Left ventricle myocardium inferior (tissue), 1 donor: ENCODE results near the gene HERPUD1. TPM values are rescaled to one million over a fixed set of nuclear protein-coding genes. Genes with fewer than 3 reads are reported as not detected.

Experiments used
- DNase-seq: peaks from one replicate; pipeline ENCODE4 v3.0.0-alpha.2; 2020
- H3K27ac ChIP-seq: fragments of 200-600 bp; replicated peaks from 2 replicates; pipeline ENCODE4 v1.8.0; 2021
- H3K27me3 ChIP-seq: fragments of 200-600 bp; 2 replicates; pipeline ENCODE4 v1.8.0; 2021; ENCODE audit warnings: low read depth
- H3K36me3 ChIP-seq: fragments of 200-600 bp; 2 replicates; pipeline ENCODE4 v1.8.0; 2021
- H3K4me1 ChIP-seq: fragments of 200-600 bp; 2 replicates; pipeline ENCODE4 v1.8.0; 2021
- H3K4me3 ChIP-seq: fragments of 200-600 bp; 2 replicates; pipeline ENCODE4 v1.8.0; 2021; ENCODE audit warnings: mild to moderate bottlenecking, moderate library complexity
- H3K9me3 ChIP-seq: fragments of 200-600 bp; replicated peaks from 2 replicates; pipeline ENCODE4 v1.8.0; 2021
- CTCF ChIP-seq: fragments of 200-600 bp; IDR thresholded peaks from 2 replicates; pipeline ENCODE4 v1.8.0; 2021; ENCODE audit warnings: antibody characterized with exemption, mild to moderate bottlenecking, borderline replicate concordance
- intact Hi-C: fragments of 100-400 bp; cut with micrococcal nuclease; formaldehyde crosslinking; loops from one replicate; pipeline ENCODE4 v1.11.0; 2022
- total RNA-seq: library from RNA; stranded (reverse); fragmentation: NEBNext Ultra II Directional; extraction: Animal tissue kit (Norgen Biotek cat#: 25700); gene quantifications from one replicate; pipeline ENCODE4 v1.2.1, GENCODE V29; 2021
- donor health status: DM: no; HTN: yes; CAD: no; lungs with severe emphysema.

Gene HERPUD1
- total RNA-seq, 1 donor from 2014 or later: 119 TPM

GRCh38 chr16:56950051-56950450, 18.1 kb downstream of the HERPUD1 start:
- no peaks in the 10 kb centered on the region for H3K9me3 ChIP-seq
- peaks cover 9% of the 10 kb centered on the region for H3K4me1 ChIP-seq
- H3K27ac ChIP-seq: no peak overlapping the region
- peaks cover 13% of the 10 kb centered on the region for H3K36me3 ChIP-seq
- no peak for TF ChIP-seq CTCF
- no peak for DNase-seq
- H3K27me3 ChIP-seq: no peaks in the 10 kb centered on the region
- no peak overlapping the region for H3K4me3 ChIP-seq
- intact Hi-C loops: no loop called here

GRCh38 chr16:56950455-56950854, 18.5 kb downstream of the HERPUD1 start:
- Histone ChIP-seq H3K9me3 (no peaks in the 10 kb centered on the region), H3K4me3 (no peak overlapping the region), H3K36me3 (peaks cover 9% of the 10 kb centered on the region), H3K27me3 (no peaks in the 10 kb centered on the region), H3K27ac (no peak overlapping the region), H3K4me1 (peaks cover 5% of the 10 kb centered on the region)
- intact Hi-C loops: no loop called here
- DNase-seq: no peak
- TF ChIP-seq CTCF: no peak

- H3K27ac ChIP-seq: no peak overlapping the region
- peak; percentile 68 for TF ChIP-seq CTCF
These were observed 19.2 kb downstream of the HERPUD1 start for GRCh38 chr16:56950881-56951771.

GRCh38 chr16:56953006-56953405, 21.1 kb downstream of the HERPUD1 start:
- H3K4me3 ChIP-seq: no peak overlapping the region
- H3K27me3 ChIP-seq: no peaks in the 10 kb centered on the region
- TF ChIP-seq CTCF: no peak
- no peaks in the 10 kb centered on the region for H3K4me1 ChIP-seq
- no peaks in the 10 kb centered on the region for H3K9me3 ChIP-seq
- no peaks in the 10 kb centered on the region for H3K36me3 ChIP-seq
- no peak for DNase-seq
- intact Hi-C loops: no loop called here
- H3K27ac ChIP-seq: no peak overlapping the region

More at GRCh38 chr16:56950881-56951771, 19.2 kb downstream of the HERPUD1 start:
- no peak overlapping the region for H3K4me3 ChIP-seq
- no peaks in the 10 kb centered on the region for H3K27me3 ChIP-seq
- peak; percentile 23 for DNase-seq
- H3K9me3 ChIP-seq: no peaks in the 10 kb centered on the region
- H3K36me3 ChIP-seq: peaks cover 5% of the 10 kb centered on the region
- intact Hi-C loops: no loop called here
- peaks cover 1% of the 10 kb centered on the region for H3K4me1 ChIP-seq

- DNase-seq: no peak
- Histone ChIP-seq H3K4me1 (peaks cover 17% of the 10 kb centered on the region), H3K36me3 (no peaks in the 10 kb centered on the region), H3K9me3 (no peaks in the 10 kb centered on the region), H3K27ac (no peak overlapping the region), H3K27me3 (no peaks in the 10 kb centered on the region), H3K4me3 (no peak overlapping the region)
- intact Hi-C loops: no loop called here
- TF ChIP-seq CTCF: no peak
These were observed 24.1 kb downstream of the HERPUD1 start for GRCh38 chr16:56956076-56956475.
